Right ventricle myocardium superior (tissue), 1 donor: ENCODE data around the gene PARP12. TPM values are rescaled to one million over a fixed set of nuclear protein-coding genes. Genes with fewer than 3 reads are reported as not detected.

Experiments used
- ATAC-seq: fragments of 200-7000 bp; cut with Tn5 transposase; one replicate; pipeline ENCODE4 v1.9.1; 2020; ENCODE audit warnings: mild to moderate bottlenecking; ENCODE audit not compliant: poor library complexity
- DNase-seq: peaks from one replicate; pipeline ENCODE4 v3.0.0-alpha.2; 2020
- intact Hi-C: fragments of 100-400 bp; cut with DNase I; formaldehyde crosslinking; loops from one replicate; pipeline ENCODE4 v1.11.2; 2022
- total RNA-seq: library from RNA; stranded (reverse); fragmentation: NEBNext Ultra II Directional; extraction: Animal tissue kit (Norgen Biotek cat#: 25700); gene quantifications from one replicate; pipeline ENCODE4 v1.2.1, GENCODE V29; 2021
- donor health status: DM: no; HTN: yes; CAD: no; lungs with severe emphysema.

Gene PARP12
- total RNA-seq, 1 donor from 2014 or later = 10.5 TPM

DNA sequence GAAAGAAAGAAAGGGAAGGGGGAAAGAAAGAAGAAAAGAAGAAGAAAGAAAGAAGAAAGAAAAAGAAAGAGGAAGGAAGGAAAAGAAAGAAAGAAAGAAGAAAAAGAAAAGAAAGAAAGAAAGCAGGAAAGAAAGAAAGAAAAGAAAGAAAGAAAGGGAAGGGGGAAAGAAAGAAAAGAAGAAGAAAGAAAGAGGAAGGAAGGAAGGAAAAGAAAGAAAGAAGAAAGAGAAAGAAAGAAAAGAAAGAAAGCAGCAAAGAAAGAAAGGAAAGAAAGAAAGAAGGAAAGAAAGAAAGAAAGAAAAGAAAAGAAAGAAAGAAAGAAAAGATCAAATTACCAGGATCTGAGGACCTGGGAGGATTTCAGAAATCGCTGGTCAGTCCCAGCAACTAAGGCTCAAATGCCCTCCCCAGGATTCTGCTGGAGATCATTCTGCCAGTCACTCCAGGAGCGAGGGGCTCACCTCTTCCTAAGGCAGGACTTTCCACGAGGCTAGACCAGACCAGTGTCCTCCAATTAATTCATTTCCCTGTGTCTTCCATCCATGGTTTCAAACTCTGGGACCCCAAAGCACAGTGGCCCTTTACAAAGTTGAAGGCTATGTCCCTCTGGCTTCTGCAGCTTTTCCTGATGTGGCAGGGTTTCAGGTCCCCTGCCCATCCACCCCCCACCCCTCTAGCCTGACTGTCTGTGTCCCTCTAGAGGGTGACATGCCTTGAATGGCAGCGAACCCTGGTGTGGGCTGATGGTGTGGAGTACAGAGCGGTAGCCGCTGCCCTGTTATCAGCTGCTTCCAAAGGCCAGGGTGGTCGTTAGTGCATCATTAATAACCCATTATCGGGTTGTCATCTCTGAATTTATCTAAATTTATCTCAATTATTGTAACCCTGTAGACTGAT lies 77.9 kb downstream of the PARP12 start:
- no peak for DNase-seq
- intact Hi-C loops = no loop called here
- ATAC-seq = no peak

DNA sequence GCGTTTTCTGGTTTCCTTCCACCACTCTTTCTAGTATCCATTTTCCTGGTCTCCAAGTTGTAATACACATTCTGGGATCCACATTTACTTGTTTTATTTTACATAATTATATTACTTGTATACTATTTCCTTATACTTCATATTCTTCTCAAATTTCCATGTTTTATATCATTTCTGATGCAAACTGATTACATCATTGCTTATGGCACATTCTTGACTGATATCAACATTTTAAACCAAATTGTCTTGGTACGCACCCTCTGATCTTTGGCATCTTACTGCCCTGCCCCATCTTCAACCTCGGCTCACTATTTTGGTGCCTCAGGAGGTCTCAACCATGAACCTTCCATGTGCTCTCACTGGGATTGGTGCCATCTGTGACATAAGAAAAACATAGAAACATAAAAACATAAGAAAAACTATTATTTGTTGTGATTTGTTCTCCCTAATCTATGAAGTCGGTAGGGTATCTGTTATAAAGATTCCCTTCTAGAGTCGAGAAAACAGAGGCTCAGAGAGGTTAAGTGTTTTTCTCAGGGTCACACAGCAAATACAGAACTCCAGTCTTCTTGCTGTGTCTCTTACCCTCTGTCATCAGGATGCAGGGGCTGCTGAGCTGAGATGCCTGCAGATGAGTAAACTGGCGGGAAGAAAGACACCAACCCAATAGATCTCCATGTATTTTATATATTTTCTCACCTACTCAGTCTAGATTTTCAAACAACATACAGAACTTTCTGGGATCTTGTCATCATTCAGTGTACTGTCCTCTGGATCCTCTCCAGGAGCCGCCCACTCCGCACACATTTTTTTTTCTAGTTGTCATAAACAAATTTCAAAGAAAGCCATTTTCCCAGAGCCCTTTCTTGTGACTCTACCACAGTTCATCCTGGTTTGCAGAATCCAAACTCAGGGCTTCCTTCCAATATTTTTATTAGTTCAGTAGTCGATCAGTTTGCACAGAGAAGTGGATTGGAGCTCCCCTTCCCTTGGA lies 79.5 kb downstream of the PARP12 start:
- intact Hi-C loops = no loop called here
- no peak for DNase-seq
- ATAC-seq = no peak

DNA sequence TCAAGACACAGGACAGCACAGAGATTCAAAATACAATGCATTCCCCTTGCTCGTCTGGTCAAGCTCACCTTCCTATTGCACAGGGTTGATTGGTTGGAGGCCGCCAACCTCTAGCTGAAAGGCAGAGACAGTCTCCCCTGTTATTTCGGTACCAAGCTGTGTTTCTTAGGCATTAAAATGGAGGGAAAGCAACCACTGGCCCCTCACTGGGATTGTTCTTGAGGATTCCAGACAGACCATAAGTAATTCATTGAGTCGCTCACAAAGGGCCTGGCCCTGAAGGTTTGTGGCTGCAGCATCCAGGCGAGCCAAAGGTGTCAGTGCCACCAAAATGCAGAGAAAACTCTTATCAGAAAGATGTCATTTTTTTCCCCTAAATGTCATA lies 81.2 kb downstream of the PARP12 start:
- ATAC-seq (no peak), DNase-seq (no peak)
- intact Hi-C loops = no loop called here

DNA sequence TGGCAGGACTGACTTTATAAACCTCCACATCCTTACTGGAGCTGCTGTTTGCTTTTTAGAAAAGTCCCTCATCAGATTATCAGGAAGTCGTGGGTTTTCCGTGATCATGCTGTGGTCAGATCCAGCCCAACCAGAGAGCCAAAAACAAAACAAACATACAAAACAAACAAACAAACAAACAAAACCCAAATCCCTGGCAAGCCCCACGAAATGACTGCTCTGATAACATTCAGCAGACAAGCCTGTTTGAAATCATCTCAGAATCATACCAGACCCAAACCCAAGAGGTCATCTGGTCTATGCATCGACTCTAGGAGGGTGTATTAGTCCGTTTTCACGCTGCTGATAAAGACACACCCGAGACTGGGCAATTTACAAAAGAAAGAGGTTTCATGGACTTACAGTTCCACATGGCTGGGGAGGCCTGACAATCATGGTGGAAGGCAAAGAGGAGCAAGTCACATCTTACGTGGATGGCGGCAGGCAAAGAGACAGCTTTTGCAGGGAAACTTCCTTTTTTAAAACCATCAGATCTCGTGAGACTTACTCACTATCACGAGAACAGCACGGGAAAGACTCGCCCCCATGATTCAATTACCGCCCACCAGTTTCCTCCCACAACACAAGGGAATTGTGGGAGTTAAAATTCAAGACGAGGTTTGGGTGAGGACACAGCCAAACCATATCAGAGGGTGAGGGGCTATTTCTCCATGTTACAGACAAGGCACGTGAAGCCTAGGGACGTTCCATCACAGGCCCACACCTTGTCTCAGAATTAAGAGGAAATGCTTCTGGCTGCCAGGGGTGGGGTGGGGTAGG lies 85.7 kb downstream of the PARP12 start:
- DNase-seq (no peak), ATAC-seq (no peak)
- intact Hi-C loops = no loop called here

DNA sequence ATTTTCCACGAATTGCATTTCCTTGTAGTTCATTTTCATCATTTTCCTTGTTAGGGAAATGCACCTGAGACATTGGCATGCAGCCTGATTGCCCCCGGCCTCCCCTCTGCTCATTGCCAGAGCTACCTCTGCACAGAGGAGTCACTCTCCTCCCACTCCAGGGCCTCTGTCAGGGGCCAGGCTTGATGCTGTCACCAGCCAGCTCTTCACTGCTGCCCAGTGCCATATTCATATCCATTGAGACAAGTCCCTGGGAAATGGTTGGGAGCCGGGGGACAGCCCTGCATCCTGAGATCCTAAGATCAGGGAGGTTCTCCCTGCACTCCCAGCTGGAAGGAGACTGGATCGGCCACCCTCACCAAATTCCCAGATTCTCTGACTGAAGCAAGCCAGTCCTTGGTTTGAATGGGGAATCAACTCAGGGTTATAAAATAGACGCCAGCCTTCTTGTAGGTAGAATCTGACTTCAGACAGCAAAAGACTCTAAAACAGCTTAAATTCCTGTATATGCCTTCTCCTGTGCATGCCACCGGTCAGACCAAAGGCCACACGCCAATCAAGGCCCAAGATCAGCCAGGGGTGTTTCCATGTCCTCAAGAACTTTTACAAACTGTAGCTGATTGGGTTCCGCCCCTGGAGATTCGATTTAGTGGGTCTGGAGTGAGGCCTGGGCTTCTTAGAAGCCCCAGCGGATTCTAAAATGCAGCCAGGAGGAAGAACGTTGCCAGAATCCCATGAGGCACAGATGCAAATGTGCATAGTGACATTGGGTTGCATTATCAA lies 86.5 kb downstream of the PARP12 start:
- intact Hi-C loops = no loop called here
- DNase-seq (no peak), ATAC-seq (no peak)

DNA sequence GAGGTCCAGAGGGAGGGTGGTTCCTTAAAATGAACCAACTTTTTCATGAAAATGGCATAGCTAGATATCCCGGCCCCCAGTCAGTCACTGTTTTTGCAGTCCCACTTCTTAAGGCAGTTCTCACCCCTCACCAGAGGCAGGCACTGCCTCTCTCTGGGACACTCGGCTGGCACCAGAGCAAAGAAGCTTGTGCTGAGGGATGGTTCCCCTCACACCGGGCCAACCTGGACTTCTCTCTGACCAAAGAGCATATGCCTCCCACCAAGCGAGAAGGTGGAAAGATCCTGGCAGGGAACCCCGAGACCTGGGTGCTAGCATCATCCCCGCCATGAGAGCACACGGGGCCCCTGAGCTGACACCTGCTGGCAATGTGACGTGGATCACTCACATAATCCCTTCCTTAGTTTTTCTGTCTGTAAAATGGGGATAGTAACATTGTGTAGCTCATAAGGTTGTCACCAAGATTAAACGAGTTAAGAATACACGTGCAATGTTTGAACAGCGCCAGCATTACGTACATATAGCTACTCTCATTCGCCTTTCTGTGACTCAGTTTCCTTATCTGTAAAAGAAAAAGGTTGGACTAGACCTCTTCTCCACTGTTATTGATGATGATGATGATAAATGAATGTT lies 88.5 kb downstream of the PARP12 start:
- ATAC-seq (no peak), DNase-seq (no peak)
- intact Hi-C loops = no loop called here

Other genes starting within 250 kb of the PARP12 start
- gene TBXAS1, start 233.7 kb downstream of the PARP12 start, total RNA-seq = 4.2 TPM
- gene KDM7A, start 114.0 kb upstream of the PARP12 start, total RNA-seq = 11.9 TPM